Neural cell (in vitro differentiated cells): Measurements from ENCODE around the gene RETREG1. TPM values are rescaled to one million over a fixed set of nuclear protein-coding genes. Genes with fewer than 3 reads are reported as not detected.

ENCODE experiments used
- H2AFZ ChIP-seq: fragments of 200-600, 300-800 bp; sonication (generic), shearing (Covaris generic); 2 replicates; pipeline ENCODE4 v1.6.0; 2014; ENCODE audit warnings: low read depth, mild to moderate bottlenecking, antibody characterized with exemption, low read length, moderate library complexity
- H3F3A ChIP-seq: fragments of 200-600 bp; shearing (Covaris generic); 2 replicates; pipeline ENCODE4 v1.6.1; 2016; ENCODE audit warnings: mild to moderate bottlenecking, moderate library complexity, mixed read lengths, antibody characterized with exemption, low read length; ENCODE audit not compliant: insufficient read depth, poor library complexity, severe bottlenecking
- H3K27ac ChIP-seq: fragments of 200-600, 300-800 bp; sonication (generic), shearing (Covaris generic); 2 replicates; pipeline ENCODE4 v1.5.1; 2014; ENCODE audit warnings: mild to moderate bottlenecking, low read length, moderate library complexity
- H3K27me3 ChIP-seq: fragments of 300-800, 200-600 bp; sonication (generic), shearing (Covaris generic); 2 replicates; pipeline ENCODE4 v1.6.0; 2014; ENCODE audit warnings: mild to moderate bottlenecking, low read depth, low read length, moderate library complexity; ENCODE audit not compliant: insufficient read depth
- H3K36me3 ChIP-seq: fragments of 300-800, 200-600 bp; sonication (generic), shearing (Covaris generic); 2 replicates; pipeline ENCODE4 v1.5.1; 2014; ENCODE audit warnings: mild to moderate bottlenecking, antibody characterized with exemption, low read length, moderate library complexity; ENCODE audit not compliant: insufficient read depth
- H3K4me2 ChIP-seq: fragments of 300-800, 200-600 bp; sonication (generic), shearing (Covaris generic); 2 replicates; pipeline ENCODE4 v1.6.0; 2014; ENCODE audit warnings: mild to moderate bottlenecking, low read length
- H3K4me3 ChIP-seq: fragments of 300-800, 200-600 bp; sonication (generic), shearing (Covaris generic); 2 replicates; pipeline ENCODE4 v1.5.1; 2014; ENCODE audit warnings: mild to moderate bottlenecking, low read length, moderate library complexity
- H3K79me2 ChIP-seq: fragments of 200-600 bp; shearing (Covaris generic); replicated peaks from 2 replicates; pipeline ENCODE4 v1.6.0; 2014; ENCODE audit warnings: mild to moderate bottlenecking, low read length, moderate library complexity; ENCODE audit not compliant: insufficient read depth
- H3K9ac ChIP-seq: fragments of 300-800, 200-600 bp; sonication (generic), shearing (Covaris generic); 2 replicates; pipeline ENCODE4 v1.6.1; 2016; ENCODE audit warnings: mild to moderate bottlenecking, low read length, mixed read lengths
- H3K9me2 ChIP-seq: fragments of 200-600 bp; shearing (Covaris generic); 2 replicates; pipeline ENCODE4 v1.6.1; 2016; ENCODE audit warnings: mild to moderate bottlenecking, low read length, mixed read lengths; ENCODE audit not compliant: insufficient read depth
- H3K9me3 ChIP-seq: fragments of 200-600, 300-800 bp; sonication (generic), shearing (Covaris generic); 2 replicates; pipeline ENCODE4 v1.6.1; 2016; ENCODE audit warnings: mild to moderate bottlenecking, mixed run types, low read length, moderate library complexity, mixed read lengths
- H4K20me1 ChIP-seq: fragments of 200-600 bp; shearing (Covaris generic); 2 replicates; pipeline ENCODE4 v1.6.1; 2016; ENCODE audit warnings: mild to moderate bottlenecking, mixed run types; ENCODE audit not compliant: insufficient read depth
- EP300 ChIP-seq: fragments of 450-650 bp; conservative IDR thresholded peaks from 2 replicates; pipeline ENCODE4 v1.6.1; 2014; ENCODE audit warnings: antibody characterized with exemption, mild to moderate bottlenecking, moderate library complexity; ENCODE audit not compliant: poor library complexity, severe bottlenecking
- EZH2 ChIP-seq: fragments of 200-600, 300-800 bp; shearing (Covaris generic), sonication (generic); IDR thresholded peaks from 2 replicates; pipeline ENCODE4 v1.6.1; 2014; ENCODE audit warnings: antibody characterized with exemption, low read length, borderline replicate concordance, mild to moderate bottlenecking; ENCODE audit not compliant: insufficient read depth, poor library complexity, severe bottlenecking
- MXI1 ChIP-seq: fragments of 450-650 bp; conservative IDR thresholded peaks from 2 replicates; pipeline ENCODE4 v1.6.1; 2014; ENCODE audit warnings: antibody characterized with exemption, mild to moderate bottlenecking; ENCODE audit not compliant: poor library complexity, severe bottlenecking
- POLR2AphosphoS5 ChIP-seq: IDR thresholded peaks from 2 replicates; pipeline ENCODE4 v1.6.1; 2012
- RAD21 ChIP-seq: fragments of 450-650 bp; conservative IDR thresholded peaks from 2 replicates; pipeline ENCODE4 v1.6.1; 2014; ENCODE audit warnings: antibody characterized with exemption, mild to moderate bottlenecking, moderate library complexity
- SMC3 ChIP-seq: fragments of 450-650 bp; conservative IDR thresholded peaks from 2 replicates; pipeline ENCODE4 v1.6.1; 2014; ENCODE audit warnings: antibody characterized with exemption, mild to moderate bottlenecking, moderate library complexity; ENCODE audit not compliant: poor library complexity
- TAF1 ChIP-seq: IDR thresholded peaks from 2 replicates; pipeline ENCODE4 v1.6.1; 2012; ENCODE audit warnings: low read depth
- polyA plus RNA-seq: library from polyadenylated mRNA; depleted of rRNA; stranded (reverse); fragments of >200 nt; gene quantifications from 2 replicates; pipeline ENCODE4 v1.2.3, GENCODE V29; 2014
- TF ChIP-seq, protein P1 (sequence below): fragments of 450-650 bp; IDR thresholded peaks from 2 replicates; pipeline ENCODE4 v1.5.1; 2014; ENCODE audit warnings: antibody characterized with exemption, mild to moderate bottlenecking, moderate library complexity; ENCODE audit not compliant: poor library complexity, severe bottlenecking
- TF ChIP-seq, protein P2 (sequence below): IDR thresholded peaks from 2 replicates; pipeline ENCODE4 v1.6.1; 2012; ENCODE audit warnings: borderline replicate concordance

Gene RETREG1
- polyA plus RNA-seq, 1 donor from 2014 or later = 25.4 TPM

DNA sequence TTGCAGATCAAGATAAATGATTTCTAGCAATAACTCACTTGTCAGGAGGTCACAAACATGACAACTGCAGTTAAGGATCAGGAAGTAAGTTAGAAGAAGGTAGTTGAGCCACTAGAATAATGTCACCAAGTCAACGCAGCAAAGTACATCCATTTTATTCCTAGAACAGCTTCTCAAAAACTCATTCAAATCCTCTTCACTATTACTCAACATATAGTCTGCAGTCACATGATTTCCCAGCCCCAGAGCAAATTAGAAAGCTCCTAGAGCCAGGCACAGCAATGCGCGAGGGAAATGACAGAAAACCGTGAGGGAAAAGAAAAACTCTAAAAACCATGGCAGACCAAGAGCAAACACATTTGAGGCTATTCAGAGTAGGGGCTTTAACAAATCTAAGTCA lies 101.3 kb downstream of the RETREG1 start:
- H3K9me3 ChIP-seq = no peaks in the 10 kb centered on the region
- H3K9ac ChIP-seq = no peak overlapping the region
- no peak overlapping the region for H3K4me2 ChIP-seq
- no peaks in the 10 kb centered on the region for H3K9me2 ChIP-seq
- no peaks in the 10 kb centered on the region for H4K20me1 ChIP-seq
- no peak overlapping the region for H3K27ac ChIP-seq
- no peak overlapping the region for H2AFZ ChIP-seq
- H3K79me2 ChIP-seq = no peaks in the 10 kb centered on the region
- no peaks in the 10 kb centered on the region for H3F3A ChIP-seq
- H3K4me3 ChIP-seq = no peak overlapping the region
- no peaks in the 10 kb centered on the region for H3K27me3 ChIP-seq
- TF ChIP-seq TAF1 (no peak), EZH2 (no peak), RAD21 (no peak), EP300 (no peak), MXI1 (no peak), SMC3 (no peak), POLR2AphosphoS5 (no peak)
- TF ChIP-seq, protein P1, sequence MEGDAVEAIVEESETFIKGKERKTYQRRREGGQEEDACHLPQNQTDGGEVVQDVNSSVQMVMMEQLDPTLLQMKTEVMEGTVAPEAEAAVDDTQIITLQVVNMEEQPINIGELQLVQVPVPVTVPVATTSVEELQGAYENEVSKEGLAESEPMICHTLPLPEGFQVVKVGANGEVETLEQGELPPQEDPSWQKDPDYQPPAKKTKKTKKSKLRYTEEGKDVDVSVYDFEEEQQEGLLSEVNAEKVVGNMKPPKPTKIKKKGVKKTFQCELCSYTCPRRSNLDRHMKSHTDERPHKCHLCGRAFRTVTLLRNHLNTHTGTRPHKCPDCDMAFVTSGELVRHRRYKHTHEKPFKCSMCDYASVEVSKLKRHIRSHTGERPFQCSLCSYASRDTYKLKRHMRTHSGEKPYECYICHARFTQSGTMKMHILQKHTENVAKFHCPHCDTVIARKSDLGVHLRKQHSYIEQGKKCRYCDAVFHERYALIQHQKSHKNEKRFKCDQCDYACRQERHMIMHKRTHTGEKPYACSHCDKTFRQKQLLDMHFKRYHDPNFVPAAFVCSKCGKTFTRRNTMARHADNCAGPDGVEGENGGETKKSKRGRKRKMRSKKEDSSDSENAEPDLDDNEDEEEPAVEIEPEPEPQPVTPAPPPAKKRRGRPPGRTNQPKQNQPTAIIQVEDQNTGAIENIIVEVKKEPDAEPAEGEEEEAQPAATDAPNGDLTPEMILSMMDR = no peak
- TF ChIP-seq, protein P2, sequence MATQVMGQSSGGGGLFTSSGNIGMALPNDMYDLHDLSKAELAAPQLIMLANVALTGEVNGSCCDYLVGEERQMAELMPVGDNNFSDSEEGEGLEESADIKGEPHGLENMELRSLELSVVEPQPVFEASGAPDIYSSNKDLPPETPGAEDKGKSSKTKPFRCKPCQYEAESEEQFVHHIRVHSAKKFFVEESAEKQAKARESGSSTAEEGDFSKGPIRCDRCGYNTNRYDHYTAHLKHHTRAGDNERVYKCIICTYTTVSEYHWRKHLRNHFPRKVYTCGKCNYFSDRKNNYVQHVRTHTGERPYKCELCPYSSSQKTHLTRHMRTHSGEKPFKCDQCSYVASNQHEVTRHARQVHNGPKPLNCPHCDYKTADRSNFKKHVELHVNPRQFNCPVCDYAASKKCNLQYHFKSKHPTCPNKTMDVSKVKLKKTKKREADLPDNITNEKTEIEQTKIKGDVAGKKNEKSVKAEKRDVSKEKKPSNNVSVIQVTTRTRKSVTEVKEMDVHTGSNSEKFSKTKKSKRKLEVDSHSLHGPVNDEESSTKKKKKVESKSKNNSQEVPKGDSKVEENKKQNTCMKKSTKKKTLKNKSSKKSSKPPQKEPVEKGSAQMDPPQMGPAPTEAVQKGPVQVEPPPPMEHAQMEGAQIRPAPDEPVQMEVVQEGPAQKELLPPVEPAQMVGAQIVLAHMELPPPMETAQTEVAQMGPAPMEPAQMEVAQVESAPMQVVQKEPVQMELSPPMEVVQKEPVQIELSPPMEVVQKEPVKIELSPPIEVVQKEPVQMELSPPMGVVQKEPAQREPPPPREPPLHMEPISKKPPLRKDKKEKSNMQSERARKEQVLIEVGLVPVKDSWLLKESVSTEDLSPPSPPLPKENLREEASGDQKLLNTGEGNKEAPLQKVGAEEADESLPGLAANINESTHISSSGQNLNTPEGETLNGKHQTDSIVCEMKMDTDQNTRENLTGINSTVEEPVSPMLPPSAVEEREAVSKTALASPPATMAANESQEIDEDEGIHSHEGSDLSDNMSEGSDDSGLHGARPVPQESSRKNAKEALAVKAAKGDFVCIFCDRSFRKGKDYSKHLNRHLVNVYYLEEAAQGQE = no peak
- no peaks in the 10 kb centered on the region for H3K36me3 ChIP-seq

DNA sequence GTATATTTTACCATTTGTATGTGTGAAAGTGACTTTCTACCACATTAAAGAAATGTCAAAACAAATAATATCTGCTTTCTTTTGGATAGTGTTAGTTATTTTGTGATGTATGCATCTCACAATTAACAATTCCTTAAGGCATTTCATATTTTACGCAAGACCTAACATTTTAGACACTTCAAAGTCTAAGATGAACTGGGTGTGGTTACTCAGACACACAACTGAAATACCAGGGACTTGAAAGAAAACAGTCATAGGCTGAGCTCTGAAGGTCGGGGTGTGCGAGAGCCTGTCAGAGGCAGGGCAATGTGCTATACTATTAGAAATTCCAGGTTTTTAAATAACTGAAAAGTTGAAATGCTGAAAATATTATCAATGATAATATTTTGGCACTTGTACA lies 106.7 kb downstream of the RETREG1 start:
- H3K9ac ChIP-seq = no peak overlapping the region
- no peak overlapping the region for H3K4me3 ChIP-seq
- H3K27me3 ChIP-seq = no peaks in the 10 kb centered on the region
- H3K4me2 ChIP-seq = no peak overlapping the region
- H4K20me1 ChIP-seq = no peaks in the 10 kb centered on the region
- H2AFZ ChIP-seq = no peak overlapping the region
- no peak overlapping the region for H3K27ac ChIP-seq
- no peaks in the 10 kb centered on the region for H3K36me3 ChIP-seq
- H3F3A ChIP-seq = no peaks in the 10 kb centered on the region
- H3K9me3 ChIP-seq = no peaks in the 10 kb centered on the region
- TF ChIP-seq EP300 = no peak
- no peak for TF ChIP-seq POLR2AphosphoS5
- TF ChIP-seq TAF1 = no peak
- no peak for TF ChIP-seq RAD21
- TF ChIP-seq SMC3 = no peak
- no peak for TF ChIP-seq MXI1
- TF ChIP-seq, protein P2 = no peak
- TF ChIP-seq, protein P1 = no peak
- TF ChIP-seq EZH2 = no peak
- no peaks in the 10 kb centered on the region for H3K9me2 ChIP-seq
- H3K79me2 ChIP-seq = no peaks in the 10 kb centered on the region
